ENCODE results near the gene CCDC51.

- no peak for TF ChIP-seq CTCF (conservative IDR thresholded peaks at IDR 0.05; ENCODE audit: low read depth in 2 of 2)
- TF ChIP-seq REST (IDR thresholded peaks at IDR 0.05; ENCODE audit: unreplicated experiment): no peak
- TF ChIP-seq EZH2 (IDR thresholded peaks at IDR 0.05; ENCODE audit: low read depth, unreplicated experiment): no peak
- no peak for TF ChIP-seq EZH2phosphoT487 (IDR thresholded peaks at IDR 0.05; ENCODE audit: unreplicated experiment)
- no peak for TF ChIP-seq JUNB (IDR thresholded peaks at IDR 0.05; ENCODE audit: unreplicated experiment)
- TF ChIP-seq ZNF331 (CRISPR knock-in tag; IDR thresholded peaks at IDR 0.05; ENCODE audit: low read depth): no peak
- no peak for TF ChIP-seq ETS1 (IDR thresholded peaks at IDR 0.05)
- TF ChIP-seq POLR2AphosphoS5 (IDR thresholded peaks at IDR 0.05; ENCODE audit: low read depth): no peak
- TF ChIP-seq STAT1 (IDR thresholded peaks at IDR 0.05; ENCODE audit: unreplicated experiment): no peak
- TF ChIP-seq CREB1 (CRISPR knock-in tag; IDR thresholded peaks at IDR 0.05; ENCODE audit: low read depth): no peak
- TF ChIP-seq ZNF462 (CRISPR knock-in tag; IDR thresholded peaks at IDR 0.05): no peak
- no peak for TF ChIP-seq NANOG (IDR thresholded peaks at IDR 0.05; ENCODE audit: borderline replicate concordance)
Observed at GRCh38 chr3:48418651-48419050, 21.3 kb downstream of the CCDC51 start.

Data from GM23338 (cell line).